GM18517 (cell line): ENCODE results near the gene SLC35G1.

Source experiments
- ATAC-seq: cut with Tn5 transposase; IDR thresholded peaks from one replicate; pipeline ENCODE4 v1.9.1; 2021; ENCODE audit warnings: mild to moderate bottlenecking, moderate library complexity; ENCODE audit not compliant: unreplicated experiment

Gene SLC35G1

DNA sequence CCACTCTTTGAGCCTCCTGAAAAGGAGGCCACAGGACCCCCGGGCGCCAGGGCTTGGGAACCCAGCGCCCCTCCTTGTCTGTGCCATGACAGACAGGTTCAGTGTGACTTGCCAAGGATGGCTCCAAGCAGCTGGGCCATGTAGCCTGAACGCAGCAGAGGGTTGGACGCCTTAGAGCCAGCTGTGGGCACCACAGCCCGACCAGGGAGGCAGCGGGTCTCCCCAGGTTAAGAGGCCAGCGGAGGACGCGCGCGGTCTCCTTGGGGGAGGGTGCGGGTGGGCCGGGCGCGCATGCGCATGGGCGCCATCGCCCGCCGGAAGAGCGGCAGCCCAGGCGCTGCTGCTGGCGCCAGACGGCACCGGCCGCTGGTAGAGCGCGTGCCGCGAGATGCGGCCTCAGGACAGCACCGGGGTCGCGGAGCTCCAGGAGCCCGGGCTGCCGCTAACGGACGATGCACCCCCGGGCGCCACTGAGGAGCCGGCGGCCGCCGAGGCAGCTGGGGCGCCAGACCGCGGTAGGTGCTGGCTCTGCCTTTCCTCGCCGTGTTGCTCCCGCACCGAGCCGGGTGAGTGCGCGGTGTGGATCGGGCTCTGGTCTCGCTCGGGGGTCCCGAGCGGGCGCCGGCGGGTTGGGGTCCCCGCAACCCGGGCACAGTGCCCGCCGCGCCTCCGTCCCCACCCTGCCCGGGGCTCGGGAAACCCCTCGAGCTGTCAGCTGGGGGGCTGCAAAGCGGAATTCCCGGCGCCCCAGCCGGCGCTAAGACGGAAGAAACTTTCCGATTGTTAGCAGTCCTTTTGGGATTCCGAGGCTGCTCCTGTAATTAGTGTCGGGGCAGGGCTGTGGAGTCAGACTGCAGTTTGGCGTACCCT, at the start of gene SLC35G1:
SLC35G1 (plus strand) TSS at position 333 of the 870 bp plus-strand sequence; CDS start at position 389, 56 bp downstream.
- peak; percentile 85 for ATAC-seq

DNA sequence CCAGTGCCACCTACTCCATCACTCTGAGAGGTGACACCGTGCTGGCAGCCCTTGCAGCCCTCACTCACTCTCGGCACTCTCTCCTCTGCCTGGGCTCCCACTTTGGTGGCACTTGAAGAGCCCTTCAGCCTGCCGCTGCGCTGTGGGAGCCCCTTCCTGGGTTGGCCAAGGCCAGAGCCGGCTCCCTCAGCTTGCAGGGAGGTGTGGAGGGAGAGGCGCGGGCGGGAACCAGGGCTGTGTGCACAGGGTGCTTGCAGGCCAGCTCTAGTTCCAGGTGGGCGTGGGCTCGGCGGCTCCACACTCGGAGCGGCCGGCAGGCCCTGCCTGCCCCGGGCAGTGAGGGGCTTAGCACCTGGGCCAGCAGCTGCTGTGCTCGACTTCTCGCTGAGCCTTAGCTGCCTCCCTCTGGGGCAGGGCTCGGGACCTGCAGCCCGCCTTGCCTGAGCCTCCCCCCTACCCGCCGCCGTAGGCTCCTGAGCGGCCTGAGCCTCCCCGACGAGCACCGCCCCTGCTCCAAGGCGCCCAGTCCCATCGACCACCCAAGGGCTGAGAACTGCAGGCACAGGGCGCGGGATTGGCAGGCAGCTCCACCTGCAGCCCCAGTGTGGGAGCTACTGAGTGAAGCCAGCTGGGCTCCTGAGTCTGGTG, 48.7 kb upstream of the SLC35G1 start:
- ATAC-seq, result no peak

GRCh38 chr10:93849593-93849992, 44.2 kb upstream of the SLC35G1 start:
- ATAC-seq, result no peak

GRCh38 chr10:93850031-93851015, 43.5 kb upstream of the SLC35G1 start:
- ATAC-seq, result no peak

DNA sequence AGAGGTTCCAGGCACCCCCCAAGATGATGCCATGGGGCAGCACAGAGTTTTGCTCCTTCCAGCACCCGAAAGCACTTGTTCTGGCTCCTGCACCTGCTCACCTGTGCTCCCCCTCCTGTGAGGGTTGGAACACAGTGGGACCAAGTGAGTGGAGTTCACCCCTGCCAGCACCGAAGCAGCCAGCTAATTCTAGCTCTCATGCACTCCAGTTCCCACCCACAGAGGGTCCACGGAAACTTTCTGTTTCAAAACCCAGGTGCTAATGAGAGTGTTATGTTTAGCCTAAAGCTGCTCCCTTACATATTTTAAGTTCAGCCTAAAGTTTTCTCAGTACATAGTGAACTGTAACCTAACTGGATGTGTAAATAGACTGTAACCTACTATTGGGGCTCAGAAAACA, 42.6 kb upstream of the SLC35G1 start:
- no peak for ATAC-seq

GRCh38 chr10:93852476-93853095, 41.2 kb upstream of the SLC35G1 start:
- ATAC-seq, result no peak

GRCh38 chr10:93854975-93855374, 38.8 kb upstream of the SLC35G1 start:
- ATAC-seq, result no peak

DNA sequence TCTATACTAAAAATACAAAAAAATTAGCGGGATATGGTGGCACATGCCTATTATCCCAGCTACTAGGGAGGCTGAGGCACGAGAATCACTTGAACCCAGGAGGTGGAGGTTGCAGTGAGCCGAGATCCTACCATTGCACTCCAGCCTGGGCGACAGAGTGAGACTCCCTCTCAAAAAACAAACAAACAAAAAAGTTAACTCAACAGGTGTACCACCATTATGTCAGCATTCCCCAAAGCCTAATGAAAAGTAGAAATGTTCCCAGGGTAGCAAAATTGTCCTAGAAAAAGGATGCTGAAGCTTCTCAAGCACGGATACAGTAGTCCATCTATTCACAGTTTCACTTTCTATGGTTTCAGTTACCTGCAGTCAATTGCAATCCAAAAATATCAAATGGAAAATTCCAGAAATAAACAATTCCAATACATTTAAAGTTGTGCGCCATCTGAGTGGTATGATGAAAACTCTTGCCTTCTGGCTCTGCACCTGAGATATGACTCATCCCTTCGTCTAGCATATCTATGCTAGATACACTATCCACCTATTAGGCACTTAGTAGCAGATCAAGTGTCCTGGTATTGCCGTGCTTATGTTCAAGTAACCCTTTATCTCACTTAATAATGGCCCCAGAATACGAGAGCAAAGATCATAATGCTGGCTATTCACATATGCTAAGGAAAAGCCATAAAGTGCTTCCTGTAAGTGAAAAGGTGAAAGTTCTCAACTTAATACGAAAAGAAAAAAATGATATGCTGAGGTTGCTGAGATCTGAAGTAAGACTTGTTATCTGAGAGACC, 37.2 kb upstream of the SLC35G1 start:
- no peak for ATAC-seq

DNA sequence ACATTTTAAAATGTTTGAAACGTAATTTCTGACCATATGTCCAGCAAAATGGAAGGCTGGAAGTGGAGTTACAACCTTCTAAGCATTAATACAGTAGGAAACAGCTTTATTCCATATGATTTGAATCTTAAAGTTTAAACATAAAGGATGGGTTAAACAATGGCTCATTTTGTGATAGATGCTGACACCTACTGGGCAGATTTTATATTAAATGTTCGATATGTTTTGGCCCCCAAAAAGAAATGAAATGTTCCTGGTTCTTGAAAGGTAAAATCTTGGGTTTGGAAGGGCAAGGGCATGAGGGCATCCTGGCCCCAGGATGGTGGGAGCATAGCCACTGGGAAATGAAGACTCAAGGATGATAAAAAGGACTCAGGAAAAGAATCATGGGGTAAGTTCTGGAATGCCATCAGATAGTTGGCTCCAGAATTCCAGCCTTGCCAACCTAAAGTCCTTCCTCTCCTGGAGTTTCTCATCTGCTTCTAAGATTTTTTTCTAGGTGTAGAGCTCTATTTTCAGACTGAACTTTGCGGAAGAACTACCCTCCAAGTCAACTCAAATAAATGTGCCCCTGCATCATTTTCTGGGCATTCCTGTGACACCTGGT, 34.6 kb upstream of the SLC35G1 start:
- no peak for ATAC-seq

GRCh38 chr10:93861825-93862224, 32.0 kb upstream of the SLC35G1 start:
- no peak for ATAC-seq

- no peak for ATAC-seq
Measured at GRCh38 chr10:93865794-93866425, 27.9 kb upstream of the SLC35G1 start.

GRCh38 chr10:93867525-93867924, 26.3 kb upstream of the SLC35G1 start:
- no peak for ATAC-seq

GRCh38 chr10:93871671-93872204, 22.0 kb upstream of the SLC35G1 start:
- ATAC-seq, result no peak

DNA sequence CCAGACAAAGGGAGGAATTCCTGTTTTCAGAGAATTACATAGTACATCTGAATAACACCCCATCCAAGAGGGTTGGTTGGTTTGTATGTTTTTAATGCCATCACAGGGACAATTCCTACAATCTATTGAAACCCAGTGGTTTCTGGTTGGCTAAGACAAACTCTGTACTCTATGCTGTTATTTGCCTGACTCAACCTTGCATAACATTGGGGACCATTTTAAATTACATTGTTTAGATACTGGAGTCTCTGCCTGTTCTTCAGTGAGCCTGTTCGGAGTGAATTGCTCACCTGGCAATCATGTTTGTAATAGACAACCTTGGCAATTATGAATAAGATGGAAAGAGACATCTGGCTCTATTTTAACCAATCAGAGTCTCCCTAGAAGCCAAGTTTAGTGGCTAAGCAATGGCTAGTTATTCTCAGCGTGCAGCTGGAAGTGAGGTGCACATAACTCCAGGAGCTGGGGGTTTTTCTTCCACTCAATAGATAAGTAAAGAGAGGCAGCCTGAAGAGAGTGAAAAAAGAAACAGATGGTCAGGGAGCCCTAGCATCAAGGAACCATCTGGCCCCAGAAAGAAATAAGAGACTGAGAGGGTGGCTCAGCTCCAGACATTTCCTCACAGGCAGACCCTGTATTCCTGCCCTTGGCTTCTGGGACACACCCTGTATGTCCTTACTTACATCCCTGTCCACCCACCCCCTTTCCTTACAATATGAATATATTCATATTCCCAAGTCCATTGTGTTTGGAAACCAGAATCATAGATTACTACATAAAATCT, 21.2 kb upstream of the SLC35G1 start:
- ATAC-seq, result no peak

DNA sequence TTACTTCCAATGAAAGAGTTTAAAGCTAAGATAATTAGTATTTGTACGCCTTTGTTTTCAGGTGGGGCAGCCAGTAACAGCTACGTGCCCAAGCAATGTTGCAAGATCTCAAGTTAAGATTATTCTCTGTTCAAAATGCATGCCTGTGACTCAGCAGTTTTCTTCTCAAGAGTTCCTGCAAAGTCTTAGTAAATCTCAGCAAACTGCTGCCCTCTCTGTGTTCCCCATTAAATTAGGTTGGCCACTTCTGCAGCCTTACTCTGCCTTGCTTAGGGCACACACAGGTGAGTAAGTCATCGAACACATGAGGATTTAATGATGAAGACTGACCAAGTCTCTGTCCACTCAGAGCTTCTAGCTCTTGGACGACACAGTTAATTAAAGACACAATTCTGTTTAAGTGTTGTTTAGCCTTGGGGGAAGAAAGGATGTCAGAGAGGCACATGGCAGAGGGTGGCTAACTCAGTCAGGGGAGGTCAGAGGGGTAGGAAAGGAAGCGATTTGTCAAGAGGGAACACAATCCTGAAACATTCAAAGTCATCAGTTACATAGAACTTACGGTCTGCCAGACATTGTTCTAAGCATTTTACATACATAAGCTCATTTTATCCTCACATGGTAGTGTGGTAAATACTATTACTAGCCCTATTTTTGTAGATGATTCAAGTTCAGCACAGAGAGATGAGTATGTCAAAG, 20.2 kb upstream of the SLC35G1 start:
- ATAC-seq, result no peak

DNA sequence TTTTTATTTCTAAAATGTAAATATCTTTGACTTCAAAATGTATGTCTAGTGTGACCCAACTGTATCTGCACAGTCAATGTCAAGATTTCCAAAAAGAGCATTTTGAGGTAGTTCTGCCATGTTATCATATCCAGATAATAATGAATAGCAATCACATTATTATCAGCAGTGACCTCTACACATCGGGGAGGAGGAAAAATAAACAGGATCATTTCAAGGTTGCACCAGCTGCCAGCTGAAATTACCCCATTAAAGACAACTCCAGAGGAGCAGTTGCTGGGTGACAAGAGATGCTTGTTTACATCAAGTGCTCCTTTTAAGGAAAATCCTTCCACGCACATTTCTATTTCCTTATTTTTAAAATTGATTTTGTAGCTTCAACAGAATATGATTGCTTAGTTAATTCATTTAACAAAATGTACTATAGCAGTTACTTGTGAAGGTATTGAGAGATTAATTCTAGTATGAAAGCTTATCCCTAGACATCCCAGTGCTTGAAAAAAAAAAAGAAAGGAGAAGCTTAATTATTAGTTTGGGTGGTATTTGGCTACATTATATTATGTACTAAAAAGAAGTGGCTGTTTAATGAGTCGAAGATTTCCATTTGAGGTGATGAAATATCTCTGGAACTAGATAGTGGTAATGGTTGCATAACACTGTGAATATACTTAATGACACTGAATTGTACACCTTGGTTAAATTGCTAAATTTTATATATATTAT, 19.3 kb upstream of the SLC35G1 start:
- no peak for ATAC-seq

GRCh38 chr10:93875032-93875358, 18.8 kb upstream of the SLC35G1 start:
- ATAC-seq, result no peak
